GM18519 (cell line): ENCODE measurements around the gene ARSB.
A peak's percentile ranks its signal among the peaks of the same experiment; 100 is the strongest.
"Not testable (repeated sequence)": the region's sequence is repeated elsewhere in the genome, so short reads cannot be mapped to it uniquely, and the experiment has no call there.

Experiments used
- ATAC-seq: cut with Tn5 transposase; IDR thresholded peaks from one replicate; pipeline ENCODE4 v1.9.1; 2021; ENCODE audit warnings: mild to moderate bottlenecking, moderate library complexity; ENCODE audit not compliant: unreplicated experiment, low FRiP score

ARSB gene

DNA sequence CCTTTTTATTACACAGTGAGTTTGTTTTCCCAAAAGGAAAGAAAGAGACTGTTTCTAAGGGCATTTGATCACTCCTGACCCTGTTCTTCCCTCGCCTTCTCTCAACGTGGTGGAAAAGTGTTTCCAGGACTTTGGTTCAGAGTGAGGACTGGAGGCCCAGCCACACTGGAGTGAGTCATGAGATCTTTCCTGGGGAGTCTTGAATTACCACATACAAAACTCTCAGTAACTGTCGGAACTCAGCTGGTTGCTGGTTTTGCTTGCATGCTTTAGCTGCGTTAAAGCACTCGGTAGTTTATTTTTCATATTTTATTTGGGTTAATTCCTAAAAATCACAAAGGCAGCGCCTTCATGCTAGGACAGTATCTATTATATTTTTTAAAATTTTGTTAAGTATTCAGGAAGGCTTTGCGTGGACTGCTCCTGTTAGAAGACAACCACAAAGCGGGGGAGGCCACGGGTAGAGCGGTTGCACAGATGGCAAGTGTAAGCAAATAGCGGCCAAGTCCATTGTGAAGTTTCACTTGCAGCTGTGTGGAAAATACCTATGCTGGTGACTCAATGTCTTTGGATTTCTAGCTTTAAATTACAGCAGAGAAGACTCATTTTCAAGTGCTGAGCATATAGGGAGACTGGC is 77.7 kb downstream of the ARSB start:
- ATAC-seq: no peak

DNA sequence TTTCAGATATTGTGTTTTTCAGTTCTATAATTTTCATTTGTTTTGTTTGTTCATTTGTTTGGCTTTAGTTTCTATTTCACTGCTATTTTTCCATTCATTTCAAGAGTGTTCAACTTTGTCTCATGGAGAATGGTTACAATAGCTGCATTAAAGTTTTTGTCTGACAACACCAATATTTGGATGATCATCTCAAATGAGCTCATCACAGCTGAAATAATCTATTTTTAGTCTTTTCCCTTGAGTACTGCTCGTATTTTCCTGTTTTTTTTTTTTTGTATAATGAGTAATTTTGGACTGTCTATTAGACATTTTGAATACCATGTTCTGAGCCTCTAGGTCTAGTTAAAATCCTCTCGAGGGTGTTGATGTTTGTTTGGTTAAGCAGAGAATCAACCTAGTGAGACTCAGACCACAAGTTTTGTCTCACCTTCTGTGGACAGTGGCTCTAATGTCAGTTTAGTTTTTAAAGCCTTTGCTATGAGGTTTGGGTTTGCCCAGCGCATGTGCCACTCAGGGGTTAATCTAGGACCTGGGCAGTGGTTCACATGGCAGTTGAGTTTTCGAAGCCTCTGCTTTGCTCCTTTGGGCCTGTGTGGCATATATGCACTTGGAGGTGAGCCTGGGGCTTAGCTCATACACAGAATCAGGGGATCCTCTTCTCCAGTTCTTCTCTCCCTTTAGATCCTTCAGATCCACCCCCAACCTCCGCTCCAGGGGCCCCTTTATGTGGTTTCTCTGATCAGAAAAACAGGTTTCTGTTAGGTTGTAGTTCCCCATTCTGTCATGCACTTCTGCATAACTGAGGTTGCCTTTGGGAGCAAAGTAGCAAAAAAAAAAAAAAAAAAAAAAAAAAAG is 79.8 kb downstream of the ARSB start:
- ATAC-seq: no peak

DNA sequence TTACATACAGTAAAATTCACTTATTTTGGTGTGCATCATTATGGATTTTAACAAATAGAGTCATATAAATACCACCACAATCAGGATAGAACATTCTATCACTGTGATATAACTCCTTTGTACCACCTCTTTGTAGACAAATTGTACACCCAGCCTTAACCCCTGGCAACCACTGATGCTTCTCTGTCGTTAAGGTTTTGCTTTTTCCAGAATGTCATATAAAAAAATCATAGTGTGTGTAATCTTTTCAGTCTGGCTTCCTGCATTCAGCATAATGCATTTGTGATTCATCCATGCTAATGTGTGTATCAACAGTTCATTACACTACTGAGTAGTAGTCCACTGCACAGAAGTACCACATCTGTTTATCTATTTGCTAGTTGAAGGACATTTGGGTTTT is 81.2 kb downstream of the ARSB start:
- ATAC-seq: no peak

DNA sequence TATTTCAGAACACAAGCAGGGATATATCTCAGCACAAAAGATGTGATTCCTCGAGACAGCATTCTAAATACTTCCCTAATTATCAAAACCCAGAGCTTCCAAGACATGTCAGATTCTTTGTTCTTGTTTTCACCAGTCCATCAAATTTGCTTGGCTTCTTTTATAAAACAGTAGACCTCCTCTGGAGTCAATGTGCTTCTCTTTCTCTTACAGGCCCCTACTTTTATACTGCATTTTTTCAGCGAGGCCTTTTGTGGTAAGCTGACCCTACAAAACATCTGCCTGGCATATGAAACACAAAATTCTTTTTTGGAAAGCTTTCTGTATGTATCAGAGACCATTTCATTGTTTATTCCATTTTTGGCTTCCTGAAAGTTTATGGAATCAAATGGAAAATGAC is 81.8 kb downstream of the ARSB start:
- no peak for ATAC-seq

DNA sequence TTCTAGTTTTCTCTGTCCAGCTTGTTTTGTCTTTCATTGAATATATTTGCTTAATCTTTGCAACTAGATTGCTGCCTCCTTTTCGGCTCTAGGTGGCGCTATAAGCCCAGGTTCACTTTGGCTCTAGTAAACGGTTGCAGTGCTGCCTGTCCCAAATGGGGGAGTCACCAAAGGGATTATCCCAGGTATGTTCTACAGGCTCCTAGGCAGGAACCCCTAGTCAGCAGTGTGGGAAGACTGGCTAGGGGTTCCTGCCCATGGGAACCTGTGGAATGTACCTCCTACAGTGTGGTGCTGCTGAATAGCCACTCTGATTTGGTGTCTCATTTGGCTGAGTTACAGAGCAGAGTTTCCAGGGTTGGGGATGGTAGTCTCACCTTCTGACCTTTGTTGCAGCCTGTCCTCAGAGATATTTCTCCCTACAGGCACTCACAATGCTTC is 85.2 kb downstream of the ARSB start:
- ATAC-seq: no peak

DNA sequence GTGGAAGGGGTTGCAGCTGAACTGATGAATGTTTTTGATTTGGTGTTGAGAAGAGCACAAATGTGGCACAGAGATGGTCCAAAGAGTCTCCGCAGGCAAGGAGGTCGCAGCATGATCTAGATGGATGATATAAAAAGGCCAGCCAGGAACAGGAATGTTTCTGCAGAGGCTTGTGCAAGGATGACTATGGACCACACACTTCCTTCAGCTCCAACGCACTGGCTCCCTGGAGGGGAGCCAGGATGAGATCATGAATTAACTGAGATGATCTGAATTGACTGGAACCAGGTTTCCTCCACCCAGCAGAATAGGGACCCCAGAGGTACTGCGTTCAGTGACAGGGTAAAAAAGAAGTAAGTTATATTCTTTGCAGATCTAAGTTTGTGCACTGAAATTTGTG is 89.0 kb downstream of the ARSB start:
- ATAC-seq: no peak

DNA sequence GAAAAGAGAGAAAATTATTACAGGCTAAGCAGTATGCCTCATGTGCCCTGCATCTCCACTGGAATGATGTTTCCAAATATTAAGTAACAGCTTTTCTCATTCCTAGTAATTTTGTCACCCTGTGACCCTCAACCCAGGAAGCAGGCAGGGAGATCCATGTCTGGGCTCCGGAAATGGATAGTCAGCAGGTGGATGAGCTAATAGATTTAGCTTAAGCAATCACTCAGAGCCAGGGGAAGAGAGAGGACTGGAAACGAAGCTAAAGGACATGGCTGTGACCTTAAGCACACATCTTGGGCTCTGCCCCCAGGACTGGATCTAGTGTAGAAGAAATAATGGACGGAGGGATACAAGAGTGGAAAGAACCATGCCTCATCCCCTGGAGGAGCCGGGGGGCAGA is 89.5 kb downstream of the ARSB start:
- no peak for ATAC-seq

DNA sequence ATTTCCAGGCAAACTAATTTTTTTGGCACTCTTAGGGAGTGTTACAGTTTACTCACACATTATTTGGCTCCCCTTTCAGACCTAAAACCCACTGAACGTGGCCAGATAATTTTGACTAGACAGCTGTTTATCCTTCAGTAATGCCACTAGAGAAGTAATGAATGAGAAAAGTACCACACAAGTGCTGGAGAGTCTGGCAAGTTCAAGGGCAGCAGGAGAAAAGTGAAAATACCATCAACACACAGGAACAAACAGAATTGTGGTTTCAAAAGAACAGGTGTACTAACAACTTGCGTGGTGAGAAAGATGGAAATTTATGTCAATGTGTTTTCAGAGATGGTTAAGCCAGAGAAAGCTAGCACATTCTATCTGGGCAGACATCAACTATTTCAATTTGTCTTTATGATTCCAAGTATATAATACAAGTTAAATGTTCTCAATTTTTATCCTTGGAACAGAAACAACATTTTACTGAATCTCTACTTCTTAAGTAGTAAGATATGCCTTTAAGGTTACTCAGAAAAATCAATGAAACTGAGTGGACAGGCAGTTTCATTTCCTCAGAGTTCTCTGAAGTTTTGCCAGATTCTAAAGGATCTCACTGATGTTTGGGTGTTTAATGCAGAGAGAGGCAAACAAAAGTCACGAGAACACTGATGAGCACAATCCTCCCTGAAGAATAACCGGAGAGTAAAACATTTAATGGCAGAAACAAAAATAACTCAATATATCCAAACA is 91.0 kb downstream of the ARSB start:
- no peak for ATAC-seq

DNA sequence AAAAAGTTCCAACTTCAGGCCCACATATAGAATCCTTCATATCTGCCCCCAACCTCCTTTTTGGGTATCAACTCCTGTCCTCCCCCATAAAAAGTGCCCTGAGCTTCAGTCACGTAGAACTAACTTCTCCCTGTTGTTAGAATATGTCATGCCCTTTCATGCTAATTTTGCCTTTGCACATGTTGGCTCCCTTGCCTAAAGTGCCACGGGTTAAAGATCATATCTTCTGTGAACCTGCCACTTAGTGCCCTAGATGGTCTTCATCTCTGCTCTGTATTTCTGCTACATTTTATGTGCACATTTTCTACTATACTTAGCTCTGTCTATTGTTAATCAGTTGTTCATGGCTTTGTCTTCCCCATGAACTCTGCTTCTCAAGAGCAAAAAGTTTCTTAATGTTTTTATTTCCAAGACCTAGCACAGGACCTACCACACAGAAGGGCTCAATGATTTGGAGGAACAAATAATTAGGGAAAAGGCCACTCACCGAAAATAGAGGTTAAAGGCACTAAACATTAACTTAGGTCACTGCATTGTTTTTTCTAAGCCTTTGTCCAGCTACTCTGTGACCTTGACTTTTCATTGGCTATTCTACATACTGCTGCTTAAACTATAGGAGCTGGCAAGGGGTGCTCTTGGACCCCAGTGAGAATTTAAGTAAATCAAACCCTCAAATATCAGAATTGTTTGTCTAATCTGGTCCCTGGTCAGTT is 94.3 kb downstream of the ARSB start:
- no peak for ATAC-seq

DNA sequence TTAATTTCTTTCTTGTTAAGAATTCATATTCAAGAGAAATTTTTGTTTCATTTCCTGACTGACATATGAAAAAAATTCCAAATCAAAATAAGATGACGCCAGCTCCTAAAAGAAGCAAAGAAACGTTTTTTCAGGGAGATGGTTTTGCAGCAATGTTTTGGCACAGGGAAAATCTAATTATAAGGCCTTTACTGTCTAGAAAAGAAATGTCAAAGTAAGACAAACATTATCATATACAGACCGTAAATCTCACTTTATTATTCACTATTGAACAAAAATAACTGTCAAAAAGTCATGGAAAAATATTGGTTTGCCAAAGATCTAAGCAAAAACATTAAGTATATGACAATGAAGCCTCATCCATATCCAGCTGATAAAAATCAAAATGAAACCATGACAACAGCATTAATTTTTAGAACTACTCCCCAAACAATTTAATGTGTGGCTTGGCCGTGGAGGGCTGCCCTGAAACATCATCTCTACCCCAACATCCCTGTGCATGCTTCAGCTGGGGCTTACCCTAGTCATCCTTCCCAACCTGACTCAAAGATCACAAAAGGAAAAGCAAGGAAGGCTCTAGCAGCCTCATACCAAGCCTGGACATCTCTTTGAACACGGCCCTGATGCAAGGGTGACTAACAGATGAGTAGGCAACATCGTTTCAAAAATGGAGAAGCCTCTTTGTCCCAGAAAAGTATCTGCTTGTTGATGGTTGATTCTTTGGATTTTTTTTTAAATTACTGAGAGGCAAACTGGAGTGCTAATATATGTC is 95.6 kb downstream of the ARSB start:
- no peak for ATAC-seq

DNA sequence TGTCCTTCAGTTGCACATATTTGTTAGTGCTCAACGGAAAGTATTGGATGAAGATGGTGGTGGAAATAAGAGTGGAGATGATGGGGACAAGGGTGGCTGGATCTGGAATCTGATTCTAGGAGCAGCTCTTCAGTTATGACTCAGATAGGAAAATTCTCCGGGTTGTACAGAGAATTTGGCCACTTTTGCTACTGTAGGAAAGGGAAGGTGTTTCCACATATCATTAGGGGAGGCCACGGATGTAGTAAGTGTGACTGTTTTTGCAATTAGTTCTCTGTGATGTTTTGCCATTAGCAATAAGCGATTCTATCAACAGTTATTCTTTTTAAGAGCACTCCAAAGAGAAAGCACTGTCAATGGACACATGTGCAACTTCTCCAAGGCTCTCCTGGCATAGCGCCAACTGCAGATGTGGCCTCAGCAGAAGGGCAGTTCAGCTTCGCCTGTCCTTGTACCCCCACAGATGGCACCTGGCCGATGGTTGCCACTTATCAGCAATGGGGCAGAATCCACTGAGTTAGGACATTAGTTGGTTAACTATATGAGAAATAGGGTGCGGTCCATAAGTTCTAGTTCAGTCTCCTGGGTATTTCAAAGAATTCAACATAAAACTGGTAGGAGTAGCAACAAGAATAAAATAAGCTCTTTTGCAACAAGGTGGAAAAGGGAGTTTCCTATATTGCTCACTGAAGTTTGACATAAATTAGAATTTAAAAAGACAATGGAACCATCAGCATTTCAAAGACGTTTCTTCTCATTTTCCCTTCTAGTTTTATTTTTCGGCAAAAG is 96.3 kb downstream of the ARSB start:
- ATAC-seq: no peak

DNA sequence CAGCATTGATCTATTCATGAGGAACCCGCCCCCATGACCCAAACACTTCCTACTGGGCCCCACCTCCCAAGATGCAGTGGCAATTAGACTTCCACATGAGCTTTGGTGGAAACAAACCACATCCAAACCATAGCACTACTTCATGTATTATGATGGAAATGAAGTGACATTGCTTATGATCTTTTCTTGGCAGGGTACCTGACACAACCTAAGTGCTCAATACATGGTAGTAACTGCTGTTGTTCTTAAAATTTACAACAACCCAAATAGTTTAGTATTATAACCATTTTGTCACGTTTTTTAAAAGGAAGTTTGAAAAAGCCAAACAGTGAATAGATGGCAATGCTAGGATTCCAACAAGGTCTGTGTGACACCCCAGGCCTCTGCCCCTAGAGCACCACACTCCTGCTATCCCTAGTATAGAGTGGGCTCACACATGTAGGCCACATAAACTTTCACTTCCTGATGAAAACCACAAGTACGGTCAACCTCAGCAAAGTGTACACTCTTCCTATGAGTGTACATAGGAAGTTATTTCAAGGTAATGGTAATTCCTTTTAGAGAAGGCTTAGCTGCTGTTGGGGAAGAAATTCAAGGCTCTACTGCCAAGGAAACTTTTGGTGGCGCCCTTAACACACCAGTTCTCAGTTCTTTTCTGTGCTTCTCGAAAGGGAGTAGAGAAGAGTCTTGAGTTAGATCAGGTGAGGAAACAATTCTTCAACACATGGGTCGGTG is 97.6 kb downstream of the ARSB start:
- ATAC-seq: peak; percentile 92

DNA sequence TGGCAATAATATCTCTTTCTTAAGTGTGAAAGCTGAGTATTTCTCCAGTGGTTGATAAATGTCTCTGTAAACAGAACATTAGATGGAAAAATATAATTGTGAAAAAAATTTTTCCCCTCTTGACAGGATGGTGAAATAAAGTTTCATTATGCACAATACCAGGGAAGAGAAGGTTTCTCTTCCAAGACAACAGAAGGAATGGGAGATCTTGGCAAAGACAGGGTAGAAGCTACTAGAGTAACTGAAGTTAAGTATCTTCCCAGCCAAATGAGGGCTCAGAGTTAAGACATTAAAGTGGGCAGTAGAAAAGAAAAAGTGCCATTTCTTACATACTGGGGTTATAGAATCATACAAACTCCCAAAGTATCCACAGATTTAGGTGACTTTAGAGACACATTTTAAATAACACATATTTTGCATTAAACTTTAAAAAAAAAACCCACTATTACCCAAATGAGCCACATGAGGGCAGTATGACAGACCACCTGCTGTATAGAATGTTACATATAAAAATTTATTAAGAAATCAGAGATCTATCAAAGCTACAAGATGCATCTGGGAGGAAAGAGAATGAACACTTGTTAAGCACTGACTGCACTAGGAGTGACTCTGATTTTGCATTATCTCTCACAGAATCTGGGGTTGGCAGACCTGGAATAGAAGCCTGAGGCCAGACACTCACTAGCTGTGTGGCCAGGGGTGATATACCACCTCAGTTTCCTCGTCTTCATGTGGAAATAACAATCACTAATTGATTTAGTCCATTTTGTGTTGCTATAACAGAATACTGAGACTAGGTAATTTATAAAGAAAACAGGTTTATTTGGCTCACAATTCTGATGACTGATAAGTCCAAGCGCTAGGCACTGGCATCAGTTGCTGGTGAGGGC is 98.5 kb downstream of the ARSB start:
- no peak for ATAC-seq

DNA sequence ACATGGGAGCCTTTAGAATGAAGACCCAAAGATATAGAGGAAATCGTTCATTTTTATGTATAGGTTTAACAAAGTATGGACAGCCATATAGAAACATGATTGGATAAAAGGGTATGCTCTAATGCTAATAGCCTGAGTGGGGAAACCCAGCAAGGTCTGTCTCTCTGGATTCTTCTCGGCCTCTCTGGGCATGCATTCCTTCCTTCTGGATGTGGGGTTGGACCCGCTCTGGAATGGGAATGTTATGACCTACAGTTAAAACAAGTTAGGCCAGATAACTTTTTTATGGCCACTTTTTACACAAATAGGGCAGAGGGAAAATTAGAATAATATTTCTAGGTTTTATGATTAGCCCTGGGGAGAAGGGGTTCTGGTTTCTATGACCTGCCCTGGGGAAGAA is 103.2 kb downstream of the ARSB start:
- ATAC-seq: no peak

DNA sequence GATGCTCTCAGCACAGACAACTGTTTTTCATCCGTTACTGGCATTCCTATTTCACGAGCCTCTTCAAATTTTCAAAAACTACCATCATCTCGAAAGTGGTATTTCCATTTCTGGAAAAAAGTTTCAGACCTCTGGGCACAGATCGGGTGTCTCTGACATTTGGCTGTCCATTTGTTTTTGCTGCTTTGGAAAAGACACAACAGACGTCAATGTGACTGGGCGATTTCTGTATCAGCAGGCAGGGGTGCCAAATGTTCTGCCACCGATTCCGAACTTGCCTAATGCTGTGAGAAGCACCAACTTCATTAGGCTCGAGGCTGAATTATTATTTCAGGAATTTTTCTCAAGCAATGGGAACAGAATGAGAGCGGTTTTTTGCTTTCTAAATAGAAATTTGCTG is 105.6 kb downstream of the ARSB start:
- no peak for ATAC-seq

DNA sequence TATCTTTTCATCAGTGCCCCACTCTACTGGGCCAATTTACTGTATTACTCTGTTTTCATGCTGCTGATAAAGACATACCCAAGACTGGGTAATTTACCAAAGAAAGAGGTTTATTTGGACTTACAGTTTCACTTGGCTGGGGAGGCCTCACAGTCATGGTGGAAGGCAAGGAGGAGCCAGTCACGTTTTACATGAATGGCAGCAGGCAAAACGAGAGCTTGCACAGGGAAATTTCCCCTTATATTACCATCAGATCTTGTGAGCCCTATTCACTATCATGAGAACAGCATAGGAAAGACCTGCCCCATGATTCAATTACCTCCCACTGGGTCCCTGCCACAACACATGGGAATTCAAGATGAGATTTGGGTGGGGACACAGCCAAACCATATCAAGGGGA is 119.0 kb downstream of the ARSB start:
- ATAC-seq: not testable (repeated sequence)

DNA sequence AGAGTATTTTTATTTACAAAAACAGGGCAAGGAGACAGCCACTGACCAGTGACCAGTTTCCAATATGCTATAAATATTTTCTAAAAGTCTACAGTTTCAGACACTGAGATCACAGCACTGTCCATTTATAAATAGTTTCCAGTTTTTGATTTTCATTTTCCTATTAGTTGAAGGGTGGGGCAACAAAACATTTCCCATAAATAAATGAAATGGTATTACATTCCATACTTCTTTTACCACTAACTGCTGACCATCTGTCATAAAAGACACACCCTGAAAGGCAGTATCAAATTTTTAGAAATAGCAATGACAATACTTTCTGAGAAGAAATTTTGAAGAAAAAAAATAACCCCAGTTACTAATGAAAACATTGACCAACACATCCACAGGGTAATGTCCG is 126.7 kb downstream of the ARSB start:
- ATAC-seq: no peak

DNA sequence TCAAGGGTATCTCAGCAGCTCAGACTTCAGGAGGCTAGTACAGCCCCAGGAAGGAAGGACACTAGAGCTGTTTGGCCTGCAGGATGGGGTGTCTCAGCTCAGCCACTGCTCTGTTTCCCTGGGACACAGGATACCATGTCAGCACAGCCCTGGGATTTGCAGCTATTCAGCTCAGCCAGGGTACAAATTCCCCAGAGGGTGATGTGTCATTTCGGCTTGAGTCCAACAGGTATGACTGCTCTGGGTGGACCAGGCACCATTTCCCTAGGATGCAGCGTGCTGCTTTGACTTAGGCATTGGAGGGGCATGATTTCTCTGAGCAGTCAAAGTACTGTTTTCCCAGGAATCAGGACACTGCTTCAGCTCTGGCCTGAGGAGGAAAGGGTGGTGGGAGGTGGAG is 130.1 kb downstream of the ARSB start:
- no peak for ATAC-seq
